Measurements from ENCODE around the gene THOP1.
A peak's percentile ranks its signal among the peaks of the same experiment; 100 is the strongest.

The THOP1 gene

DNA sequence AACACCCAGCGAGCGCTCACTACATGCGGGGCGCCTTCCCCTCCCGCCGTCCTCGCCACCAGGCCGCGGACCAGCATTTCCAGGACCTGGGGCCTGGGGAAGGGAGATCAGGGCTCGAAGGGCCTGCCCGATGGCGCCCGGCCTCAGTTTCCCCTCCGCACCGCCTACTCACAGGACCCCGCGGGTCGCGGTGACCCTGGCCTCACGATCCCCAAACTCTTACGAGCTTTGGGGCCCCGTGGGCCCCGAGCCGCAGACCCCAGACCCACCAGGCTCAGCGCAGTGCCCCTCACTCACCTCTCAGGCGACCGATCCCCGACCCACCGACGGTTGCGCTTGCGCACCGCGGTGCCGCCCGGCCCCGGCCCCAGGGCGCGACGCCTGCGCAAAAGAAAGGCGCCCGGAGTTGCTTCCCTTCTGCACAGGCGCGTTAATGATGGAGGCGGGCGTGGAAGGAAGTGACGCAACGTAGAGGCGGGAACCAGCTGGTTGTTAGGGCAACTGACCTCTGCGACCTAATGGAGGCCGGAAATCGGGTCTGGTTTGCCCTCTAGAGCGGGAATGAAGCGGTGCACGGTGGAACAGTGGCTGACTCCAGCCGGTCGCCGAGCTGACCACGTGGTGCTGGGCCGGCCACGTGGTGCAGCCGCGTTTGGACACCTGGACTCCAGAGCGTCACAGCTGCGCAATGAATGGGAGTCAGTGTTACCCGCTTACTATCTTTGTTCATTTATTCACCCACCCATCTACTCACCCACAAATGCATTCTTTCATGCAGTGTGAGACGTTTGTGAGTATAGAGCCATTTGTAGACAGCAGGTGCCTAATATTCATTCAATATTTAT lies 2.1 kb upstream of the THOP1 start, which contains the start of gene SGTA:
Gene SGTA (minus strand): TSS at position 338 of the 845 bp plus-strand sequence. CDS start 14,205 bp downstream, outside the sequence.
- peaks cover 46% of the 10 kb centered on the region for H3K36me3 ChIP-seq
- TF ChIP-seq, protein P1, sequence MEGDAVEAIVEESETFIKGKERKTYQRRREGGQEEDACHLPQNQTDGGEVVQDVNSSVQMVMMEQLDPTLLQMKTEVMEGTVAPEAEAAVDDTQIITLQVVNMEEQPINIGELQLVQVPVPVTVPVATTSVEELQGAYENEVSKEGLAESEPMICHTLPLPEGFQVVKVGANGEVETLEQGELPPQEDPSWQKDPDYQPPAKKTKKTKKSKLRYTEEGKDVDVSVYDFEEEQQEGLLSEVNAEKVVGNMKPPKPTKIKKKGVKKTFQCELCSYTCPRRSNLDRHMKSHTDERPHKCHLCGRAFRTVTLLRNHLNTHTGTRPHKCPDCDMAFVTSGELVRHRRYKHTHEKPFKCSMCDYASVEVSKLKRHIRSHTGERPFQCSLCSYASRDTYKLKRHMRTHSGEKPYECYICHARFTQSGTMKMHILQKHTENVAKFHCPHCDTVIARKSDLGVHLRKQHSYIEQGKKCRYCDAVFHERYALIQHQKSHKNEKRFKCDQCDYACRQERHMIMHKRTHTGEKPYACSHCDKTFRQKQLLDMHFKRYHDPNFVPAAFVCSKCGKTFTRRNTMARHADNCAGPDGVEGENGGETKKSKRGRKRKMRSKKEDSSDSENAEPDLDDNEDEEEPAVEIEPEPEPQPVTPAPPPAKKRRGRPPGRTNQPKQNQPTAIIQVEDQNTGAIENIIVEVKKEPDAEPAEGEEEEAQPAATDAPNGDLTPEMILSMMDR (IDR thresholded peaks at IDR 0.05; ENCODE audit: low read depth, low read length): peak; percentile 61
- H3K27ac ChIP-seq: peak within 1 kb of the TSS; percentile 88
- H3K4me3 ChIP-seq (ENCODE audit: low read depth, low read length): peak within 1 kb of the TSS; percentile 84
- peak; percentile 99 for DNase-seq
- H3K9me3 ChIP-seq (ENCODE audit: severe bottlenecking): no peaks in the 10 kb centered on the region
- no peaks in the 10 kb centered on the region for H3K27me3 ChIP-seq (ENCODE audit: insufficient read depth, low read depth, severe bottlenecking)

DNA sequence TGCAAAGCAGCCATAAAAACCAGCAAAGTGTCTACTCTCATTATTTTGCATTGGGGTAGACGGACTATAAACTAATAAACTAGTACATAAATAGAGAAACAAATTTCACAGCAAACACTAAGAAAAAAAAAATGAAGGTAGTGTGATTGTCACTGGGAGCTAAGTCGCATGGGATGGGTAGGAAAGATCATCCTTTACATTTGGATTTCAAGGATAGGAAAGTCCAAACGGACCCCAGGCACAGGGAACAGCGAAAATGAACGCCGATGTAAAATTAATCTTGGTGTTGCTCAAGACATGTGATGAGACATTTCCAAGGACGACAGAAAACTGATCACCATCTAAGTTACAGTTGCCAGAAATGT lies 1.5 kb upstream of the THOP1 start:
- no peak for DNase-seq
- Histone ChIP-seq H3K27ac (peak overlapping the region; percentile 81), H3K4me3 (ENCODE audit: low read depth, low read length) (0 out of 2 replicates have a peak overlapping the region, but pooled peaks have one; percentile 7), H3K36me3 (peaks cover 49% of the 10 kb centered on the region), H3K27me3 (ENCODE audit: insufficient read depth, low read depth, severe bottlenecking) (no peaks in the 10 kb centered on the region), H3K9me3 (ENCODE audit: severe bottlenecking) (no peaks in the 10 kb centered on the region)
- TF ChIP-seq, protein P1 (IDR thresholded peaks at IDR 0.05; ENCODE audit: low read depth, low read length): no peak

DNA sequence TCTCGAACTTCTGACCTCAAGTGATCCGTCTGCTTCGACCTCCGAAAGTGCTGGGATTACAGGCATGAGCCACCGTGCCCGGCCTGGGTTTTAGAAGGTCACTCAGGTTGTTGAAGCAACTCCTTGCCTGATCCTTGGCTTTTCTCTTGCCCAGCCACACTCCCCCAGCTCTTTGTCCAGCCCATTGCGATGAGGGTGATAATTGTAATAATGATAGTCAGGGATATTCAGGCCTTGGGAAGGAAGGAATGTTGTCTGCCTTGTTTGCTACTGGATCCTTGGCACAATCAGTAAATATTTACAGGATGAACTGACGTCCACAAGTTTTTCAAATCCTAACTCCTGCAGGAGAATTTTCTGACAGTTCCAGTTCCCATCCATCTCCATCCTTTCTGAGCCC lies 1.8 kb downstream of the THOP1 start:
- no peak for DNase-seq
- H3K27ac ChIP-seq: no peak overlapping the region
- peaks cover 39% of the 10 kb centered on the region for H3K36me3 ChIP-seq
- TF ChIP-seq, protein P1 (IDR thresholded peaks at IDR 0.05; ENCODE audit: low read depth, low read length): no peak
- H3K27me3 ChIP-seq (ENCODE audit: insufficient read depth, low read depth, severe bottlenecking): no peaks in the 10 kb centered on the region
- no peak overlapping the region for H3K4me3 ChIP-seq (ENCODE audit: low read depth, low read length)
- H3K9me3 ChIP-seq (ENCODE audit: severe bottlenecking): no peaks in the 10 kb centered on the region

DNA sequence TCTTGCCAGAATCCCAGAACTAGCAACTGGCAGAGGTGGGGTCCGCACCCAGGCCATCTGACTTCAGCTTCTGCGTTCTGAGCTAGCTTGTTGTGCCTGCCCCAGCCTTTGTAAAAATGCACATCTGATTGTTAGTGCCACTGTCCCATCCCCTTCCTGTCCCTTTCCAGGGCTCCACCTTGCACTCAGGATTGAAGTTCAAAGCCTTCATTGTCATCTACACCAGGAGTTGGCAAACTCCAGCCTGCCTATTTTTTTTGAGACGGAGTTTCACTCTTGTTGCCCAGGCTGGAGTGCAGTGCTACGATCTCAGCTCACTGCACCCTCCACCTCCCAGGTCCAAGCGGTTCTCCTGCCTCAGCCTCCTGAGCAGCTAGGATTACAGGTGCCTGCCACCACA lies 2.9 kb downstream of the THOP1 start:
- H3K36me3 ChIP-seq: peaks cover 45% of the 10 kb centered on the region
- H3K4me3 ChIP-seq (ENCODE audit: low read depth, low read length): no peak overlapping the region
- no peaks in the 10 kb centered on the region for H3K27me3 ChIP-seq (ENCODE audit: insufficient read depth, low read depth, severe bottlenecking)

DNA sequence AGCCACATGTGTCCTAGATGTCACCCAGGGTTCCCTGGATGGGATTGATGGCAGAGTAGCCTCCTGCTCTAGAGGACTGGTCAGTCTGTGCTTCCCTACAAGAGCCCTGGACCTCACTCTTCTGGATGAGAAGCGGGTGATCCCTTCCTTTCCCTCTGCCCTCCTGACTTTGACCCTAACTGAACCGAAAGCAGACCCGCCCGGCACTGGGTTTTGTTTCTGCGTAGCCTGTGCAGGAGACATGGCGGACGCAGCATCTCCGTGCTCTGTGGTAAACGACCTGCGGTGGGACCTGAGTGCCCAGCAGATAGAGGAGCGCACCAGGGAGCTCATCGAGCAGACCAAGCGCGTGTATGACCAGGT lies 4.9 kb downstream of the THOP1 start:
- no peak for DNase-seq
- H3K36me3 ChIP-seq: peaks cover 64% of the 10 kb centered on the region
- no peaks in the 10 kb centered on the region for H3K9me3 ChIP-seq (ENCODE audit: severe bottlenecking)

More for the DNA sequence above, 2.9 kb downstream of the THOP1 start:
- TF ChIP-seq, protein P1 (IDR thresholded peaks at IDR 0.05; ENCODE audit: low read depth, low read length): no peak
- no peak for DNase-seq
- Histone ChIP-seq H3K9me3 (ENCODE audit: severe bottlenecking) (no peaks in the 10 kb centered on the region), H3K27ac (no peak overlapping the region)

More for the DNA sequence above, 4.9 kb downstream of the THOP1 start:
- TF ChIP-seq, protein P1 (IDR thresholded peaks at IDR 0.05; ENCODE audit: low read depth, low read length): no peak
- Histone ChIP-seq H3K27me3 (ENCODE audit: insufficient read depth, low read depth, severe bottlenecking) (no peaks in the 10 kb centered on the region), H3K4me3 (ENCODE audit: low read depth, low read length) (no peak overlapping the region), H3K27ac (no peak overlapping the region)
